ENCODE measurements around the gene MS4A15.

Gene MS4A15

DNA sequence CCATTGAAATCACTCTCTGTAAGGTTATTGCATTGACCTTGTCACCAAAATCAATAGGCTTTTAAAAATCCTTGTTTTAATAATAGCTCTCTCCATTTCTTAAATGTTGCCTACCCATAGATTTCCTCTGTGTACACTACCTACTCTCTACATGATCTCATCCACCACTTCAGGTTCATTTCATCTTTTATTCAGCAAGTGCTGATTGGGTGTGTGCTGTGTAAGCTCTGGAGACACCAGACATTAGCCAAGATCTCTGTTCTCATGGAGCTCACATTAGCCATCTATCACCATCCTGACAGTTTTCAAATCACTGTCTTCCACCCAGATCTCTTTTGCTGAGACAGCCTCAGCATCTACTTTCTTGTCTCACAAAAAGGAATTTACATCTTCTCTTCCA, 24.1 kb downstream of the MS4A15 start:
- no peak for DNase-seq

DNA sequence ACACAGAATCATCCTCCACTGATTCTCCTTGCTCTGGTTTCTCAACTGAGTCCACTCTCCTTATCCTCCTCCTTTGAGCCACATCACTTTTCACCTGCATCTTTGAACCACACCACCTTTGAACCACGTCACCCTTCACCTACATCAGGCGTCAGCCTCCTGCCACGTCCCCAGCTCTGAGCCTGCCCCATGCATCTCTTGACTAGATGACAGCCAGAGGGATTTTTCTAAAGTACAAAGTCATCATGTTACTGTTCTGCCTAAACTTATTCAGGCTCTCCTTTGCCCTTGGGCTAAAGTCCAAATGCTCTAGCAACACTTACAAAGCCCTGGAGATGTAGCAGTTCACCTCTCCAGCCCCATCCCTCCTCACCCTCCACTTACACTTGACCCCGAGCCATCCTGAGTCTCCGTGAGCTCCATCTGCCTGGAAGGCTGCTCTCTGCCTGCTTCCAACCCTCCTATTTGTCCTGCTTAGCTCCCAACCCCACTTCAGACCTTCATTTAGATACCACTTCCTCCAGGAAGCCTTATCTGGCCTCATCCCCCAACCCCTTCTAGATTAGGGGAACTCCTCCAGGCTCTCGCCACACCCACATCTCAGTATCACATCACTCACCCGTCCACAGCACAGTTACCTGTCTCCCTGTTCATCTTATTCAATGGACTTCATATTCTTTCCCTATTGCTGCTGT, 24.8 kb downstream of the MS4A15 start:
- DNase-seq: no peak

DNA sequence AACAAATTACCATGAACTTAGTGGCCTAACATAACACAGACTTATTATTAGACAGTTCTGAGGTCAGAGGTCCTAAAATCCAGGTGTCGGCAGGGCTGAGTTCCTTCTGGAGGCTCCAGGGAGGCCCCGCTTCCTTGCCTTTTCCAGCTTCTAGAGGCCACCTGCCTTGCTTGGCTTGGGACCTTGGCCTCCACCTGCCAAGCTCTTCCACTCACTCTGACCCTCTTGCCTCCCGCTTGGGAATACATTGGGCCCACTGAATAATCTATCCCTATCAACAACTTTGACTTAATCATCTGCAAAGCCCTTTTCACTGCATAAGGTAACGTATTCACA, 25.3 kb downstream of the MS4A15 start:
- DNase-seq: no peak

DNA sequence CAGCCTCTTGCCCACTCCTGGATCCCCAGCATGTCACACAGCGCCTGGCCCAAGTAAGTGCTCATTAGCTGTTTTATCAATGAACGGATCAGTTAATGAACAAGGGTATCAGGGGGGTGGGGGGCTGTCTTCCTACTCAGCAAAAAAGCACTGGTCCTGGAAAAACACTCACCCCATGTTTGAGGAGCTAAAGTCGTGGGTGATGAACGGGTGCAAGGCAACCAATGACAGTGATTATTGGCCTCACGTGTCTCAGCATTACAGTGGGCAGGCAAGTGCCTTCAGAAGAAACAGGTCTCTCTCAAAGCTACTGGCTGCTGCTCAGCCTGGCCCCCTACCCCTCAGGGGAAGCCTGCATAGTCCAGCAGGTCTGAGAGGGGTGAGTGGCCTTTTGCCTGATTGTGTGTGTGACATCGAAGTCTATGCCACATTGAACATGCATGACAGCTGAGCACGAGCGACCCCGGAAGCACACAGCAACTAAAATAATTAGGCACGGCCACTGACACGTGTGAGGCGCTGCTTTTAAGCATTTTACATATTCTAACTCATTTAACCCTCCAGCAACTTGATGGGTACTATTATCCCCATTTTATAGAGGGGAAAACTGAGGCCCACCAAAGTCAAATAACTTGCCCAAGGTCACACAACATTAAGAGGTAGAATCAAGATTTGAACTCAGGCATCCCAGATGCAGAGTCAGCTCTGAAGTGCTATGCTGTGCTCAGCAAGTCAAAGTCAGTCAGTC, 25.9 kb downstream of the MS4A15 start:
- no peak for DNase-seq

DNA sequence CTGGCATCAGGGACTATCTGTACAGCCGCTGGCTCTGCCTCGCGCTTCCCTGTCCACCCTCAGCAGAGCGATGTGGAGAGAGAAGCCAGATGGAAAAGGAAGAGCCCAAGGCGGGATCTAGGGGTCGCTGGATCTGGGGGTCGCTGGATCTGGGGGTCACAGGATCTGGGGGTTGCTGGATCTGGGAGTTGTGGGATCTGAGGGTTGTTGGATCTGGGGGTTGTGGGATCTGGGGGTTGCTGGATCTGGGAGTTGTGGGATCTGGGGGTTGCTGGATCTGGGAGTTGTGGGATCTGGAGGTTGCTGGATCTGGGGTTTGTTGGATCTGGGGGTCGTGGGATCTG, 26.4 kb downstream of the MS4A15 start:
- no peak for DNase-seq

DNA sequence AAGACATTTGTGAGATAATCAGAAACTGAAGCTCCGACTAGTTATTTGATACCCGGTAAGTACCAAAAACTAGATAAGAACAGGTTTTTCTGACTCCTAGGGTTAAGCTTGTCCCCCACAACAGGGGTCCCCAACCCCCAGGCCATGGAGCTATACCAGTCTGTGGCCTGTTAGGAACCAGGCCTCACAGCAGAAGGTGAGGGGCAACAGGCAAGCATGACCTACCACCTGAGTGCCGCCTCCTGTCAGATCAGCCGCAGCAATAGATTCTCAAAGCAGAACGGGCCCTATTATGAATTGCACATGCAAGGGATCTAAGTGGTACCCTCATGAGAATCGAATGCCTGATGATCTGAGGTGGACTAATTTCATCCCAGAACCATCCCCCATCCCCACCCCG, 27.2 kb downstream of the MS4A15 start:
- no peak for DNase-seq

DNA sequence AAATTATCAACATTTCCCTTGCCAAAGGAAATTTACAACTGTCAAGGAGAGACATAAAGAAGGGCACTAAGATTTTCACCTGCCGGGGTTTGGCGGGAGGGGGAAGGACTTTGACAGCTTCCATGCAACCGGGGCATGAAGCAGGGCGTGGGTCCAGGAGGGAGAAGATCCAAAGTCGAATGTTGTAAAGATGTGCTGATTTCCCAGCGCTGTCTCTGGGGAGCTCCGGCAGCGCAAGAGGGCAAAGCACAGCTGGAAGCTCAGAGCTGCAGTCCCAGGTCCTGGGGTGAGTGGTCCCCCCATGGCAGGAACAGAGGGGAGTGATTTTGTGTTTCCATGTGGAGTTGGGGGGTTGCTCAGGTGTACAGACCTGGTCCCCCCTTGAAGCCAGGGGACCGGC, 28.5 kb downstream of the MS4A15 start, which contains the start of gene MS4A10:
MS4A10 (plus strand) TSS at position 198 of the 400 bp plus-strand sequence. CDS start 5,003 bp downstream, outside the sequence.
- DNase-seq: no peak

DNA sequence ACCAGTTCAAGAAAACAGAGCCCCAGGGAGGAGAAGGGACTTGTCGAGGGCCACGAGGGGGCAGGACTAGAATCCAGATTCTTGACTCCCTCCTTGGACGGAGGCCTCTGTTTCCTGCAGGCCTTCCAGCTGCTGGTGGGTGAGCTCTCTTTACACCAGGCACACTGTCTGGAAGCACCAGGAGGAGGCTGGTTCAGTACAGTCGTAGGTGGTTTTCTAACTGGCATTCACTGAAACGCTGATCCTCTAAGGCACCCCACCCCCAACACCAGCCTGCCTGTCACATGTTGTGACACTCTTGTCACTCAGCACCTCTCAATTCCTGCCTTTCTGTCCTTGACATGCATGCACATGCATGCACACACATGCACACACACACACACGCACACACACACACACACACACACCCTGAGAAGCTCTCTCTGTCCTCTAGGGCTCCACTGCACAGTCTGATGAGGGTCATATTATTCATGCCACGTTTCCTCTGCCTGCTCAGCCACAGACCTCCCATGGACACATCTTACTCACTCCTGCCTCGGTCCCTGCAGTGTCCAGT, 29.2 kb downstream of the MS4A15 start:
- DNase-seq: no peak

DNA sequence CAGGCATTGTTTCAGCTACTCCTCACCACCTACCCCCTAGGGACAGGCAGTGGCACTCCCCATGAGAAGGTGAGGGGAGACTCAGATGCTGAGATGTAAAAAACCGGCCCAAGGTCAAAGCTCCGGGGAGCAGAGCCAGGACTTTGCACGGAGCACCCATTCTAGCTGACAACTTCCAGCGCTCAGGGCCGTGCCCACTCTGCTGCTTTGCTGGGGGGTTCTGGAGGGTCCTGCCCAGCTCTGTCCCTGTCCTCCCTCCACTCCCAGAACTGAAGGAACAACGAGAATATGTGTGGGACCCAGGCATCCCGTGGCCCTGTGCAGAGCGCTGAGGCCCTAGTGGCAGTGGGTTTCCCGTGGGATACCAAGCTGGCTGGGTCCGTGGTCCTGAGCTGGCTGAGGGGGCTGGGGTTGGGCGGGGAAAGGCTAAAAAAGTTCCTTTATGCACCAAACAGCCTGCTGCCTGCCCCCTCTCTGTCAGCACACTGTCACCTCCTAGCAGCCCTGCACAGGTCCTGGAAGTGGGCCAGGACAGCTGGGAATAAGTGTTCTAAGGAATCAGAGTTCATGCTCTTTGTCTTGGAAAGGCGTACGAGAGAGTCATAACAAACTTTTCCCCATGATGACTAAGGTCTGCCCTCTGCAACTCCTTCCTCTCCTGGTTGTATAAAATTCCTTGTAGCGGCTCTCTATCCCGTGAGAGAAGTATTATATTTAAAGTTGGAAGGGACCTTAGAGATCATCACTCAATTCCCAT, 30.3 kb downstream of the MS4A15 start:
- no peak for DNase-seq

DNA sequence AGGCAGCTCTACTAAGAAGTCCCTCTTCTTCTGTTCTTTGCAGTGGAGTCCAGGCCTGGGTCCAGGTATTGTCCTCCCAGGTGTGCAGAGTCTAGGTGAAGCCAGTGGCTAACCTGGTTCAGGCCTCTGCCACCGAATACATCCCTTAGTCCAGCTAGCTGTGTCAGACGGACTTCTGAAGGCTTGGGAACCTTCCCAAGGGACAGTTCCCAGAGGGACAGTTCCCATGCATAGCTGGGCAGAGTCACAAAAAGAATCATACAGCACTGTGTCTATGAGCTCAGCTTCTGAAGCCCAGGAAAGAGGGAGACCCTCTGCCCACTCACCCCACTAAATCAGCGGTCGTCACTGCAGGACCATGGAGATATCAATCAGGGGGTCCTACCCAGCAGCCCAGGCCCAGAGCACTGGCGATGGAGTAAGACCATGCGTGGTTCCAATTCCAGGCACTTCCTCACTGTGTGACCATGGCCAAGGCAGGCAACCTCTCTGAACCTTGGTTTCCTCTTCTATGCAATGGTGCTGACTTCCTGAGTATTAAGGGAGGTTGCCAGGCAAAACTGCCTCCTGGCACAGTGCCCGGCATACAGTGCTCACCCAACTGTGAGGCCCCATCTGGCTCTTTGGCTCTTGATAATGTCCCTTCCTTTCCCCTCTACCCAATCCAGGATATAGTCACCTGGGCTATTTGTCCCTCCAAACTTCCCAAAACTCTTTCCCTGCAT, 31.9 kb downstream of the MS4A15 start:
- no peak for DNase-seq

DNA sequence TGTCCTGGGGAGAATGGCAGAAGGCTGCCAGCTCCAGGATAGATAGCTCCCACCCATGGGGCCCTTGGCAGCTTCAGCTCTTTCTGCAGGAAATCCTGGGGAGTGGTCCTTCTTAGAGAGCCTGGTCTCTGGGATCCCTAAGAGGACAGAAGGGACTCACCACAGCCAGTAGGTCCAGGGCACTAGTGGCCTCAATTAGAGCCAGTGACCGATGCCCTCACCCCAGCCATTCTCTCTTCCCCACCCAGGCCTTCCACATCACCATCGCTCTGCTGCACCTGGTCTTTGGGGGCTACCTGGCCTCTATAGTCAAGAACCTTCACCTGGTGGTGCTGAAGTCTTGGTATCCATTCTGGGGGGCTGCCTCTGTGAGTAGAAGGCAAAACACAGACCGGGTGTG, 34.1 kb downstream of the MS4A15 start:
- DNase-seq: no peak

DNA sequence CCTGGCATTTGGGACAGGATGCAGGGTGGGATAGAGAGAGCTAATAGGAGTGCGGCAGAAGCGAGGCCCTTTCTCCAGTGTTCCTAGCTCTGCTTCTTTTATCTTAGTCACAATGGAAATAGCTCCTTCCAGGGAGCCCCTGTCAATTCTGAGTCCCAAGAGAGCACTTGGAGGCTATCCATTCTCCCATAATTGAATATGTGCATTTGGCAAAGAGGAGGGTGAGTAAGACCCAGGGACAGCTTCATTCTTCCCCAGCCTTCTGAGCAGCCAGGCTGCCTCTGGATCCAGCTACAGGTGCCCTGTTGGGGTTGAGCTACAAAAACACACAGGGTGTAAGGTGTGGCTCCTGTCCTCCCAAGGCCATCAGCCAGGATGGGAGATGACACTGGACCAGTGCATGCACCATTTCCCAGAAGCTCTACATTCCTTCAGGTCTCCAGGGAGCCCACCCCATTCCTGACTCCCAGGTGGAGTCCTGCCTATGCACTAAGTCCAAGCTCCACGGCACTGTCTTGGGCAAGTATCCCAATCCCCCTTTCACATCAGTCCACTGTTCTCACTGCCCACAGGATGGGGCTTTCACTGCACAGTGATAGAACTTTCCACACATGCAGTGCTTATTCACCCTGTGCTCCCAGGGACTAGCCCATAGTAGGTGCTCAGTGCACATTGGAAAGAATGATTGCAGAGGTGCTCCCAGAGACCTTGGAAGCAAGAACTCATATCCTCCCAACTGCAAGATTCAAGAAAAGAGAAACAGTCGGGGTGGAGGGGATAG, 34.7 kb downstream of the MS4A15 start:
- no peak for DNase-seq

DNA sequence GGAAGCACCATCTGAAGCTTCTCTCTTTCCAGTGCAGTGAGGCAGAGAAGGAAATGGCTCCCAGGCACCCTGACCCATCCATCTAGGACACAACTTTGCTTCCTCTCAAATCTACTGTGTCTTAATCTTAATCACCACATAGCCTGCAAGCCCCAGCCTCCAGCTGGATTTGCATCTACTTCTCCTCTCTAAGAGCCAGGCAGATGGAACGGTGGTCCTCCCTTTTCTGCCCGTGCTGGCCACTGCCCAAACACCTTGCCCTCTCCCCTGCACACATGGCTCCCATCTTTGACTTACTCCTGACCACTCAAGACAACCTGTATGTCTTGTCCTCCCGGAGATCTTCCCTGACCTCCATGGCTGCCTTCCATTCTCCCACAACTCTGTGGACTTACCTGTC, 35.9 kb downstream of the MS4A15 start:
- DNase-seq: no peak

DNA sequence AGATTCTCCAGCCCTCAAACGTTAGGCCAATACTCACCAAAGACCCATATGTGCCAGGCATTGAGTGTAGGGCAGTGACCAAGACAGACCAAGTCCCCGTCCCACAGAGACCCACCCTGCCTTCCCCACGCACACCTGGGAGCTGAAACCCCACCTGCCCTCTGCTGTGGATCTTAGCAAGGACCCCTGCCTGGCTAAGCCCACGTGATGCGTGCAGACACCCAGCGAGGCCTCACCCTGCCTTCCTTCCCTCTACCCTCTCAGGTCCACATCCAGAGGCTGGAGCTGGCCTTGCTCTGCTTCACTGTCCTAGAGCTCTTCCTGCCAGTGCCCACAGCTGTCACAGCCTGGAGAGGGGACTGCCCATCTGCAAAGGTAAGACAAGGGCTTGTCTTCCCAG, 38.6 kb downstream of the MS4A15 start:
- DNase-seq: no peak

DNA sequence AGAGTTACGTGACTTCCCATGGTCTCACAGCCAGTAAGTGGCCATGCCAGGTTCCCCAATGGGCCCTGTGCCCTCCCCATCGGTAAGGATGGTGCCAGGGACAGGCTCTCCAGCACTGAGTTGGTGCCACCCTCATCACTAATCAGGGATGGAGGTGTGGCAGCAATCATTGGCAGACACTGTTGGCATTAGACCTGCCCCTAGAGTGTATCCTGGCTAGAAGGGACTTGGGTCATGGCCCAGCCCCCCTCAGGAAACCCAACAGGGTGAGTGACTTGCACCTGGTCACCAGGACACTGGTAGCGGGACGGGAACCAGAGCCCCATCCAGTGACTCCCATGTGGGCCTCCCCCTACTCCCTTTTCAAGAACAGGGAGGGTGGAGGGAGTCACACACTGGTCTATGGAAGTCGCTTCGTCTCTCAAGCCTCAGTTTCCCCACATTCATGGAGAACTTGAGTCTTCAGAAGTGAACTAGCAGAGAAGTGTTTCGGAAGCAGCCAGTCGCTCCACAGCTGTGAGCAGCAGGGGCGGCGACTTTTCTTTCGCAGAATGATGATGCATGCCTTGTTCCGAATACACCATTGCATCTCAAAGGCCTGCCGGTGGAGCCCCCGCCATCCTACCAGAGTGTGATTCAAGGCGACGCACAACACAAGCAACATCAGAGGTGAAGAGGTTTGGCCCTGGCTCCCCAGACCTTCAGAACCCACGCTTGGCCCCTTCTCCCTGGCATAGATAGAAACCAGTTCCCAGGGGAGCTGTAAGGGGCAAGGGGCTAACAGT, 41.4 kb downstream of the MS4A15 start:
- no peak for DNase-seq

DNA sequence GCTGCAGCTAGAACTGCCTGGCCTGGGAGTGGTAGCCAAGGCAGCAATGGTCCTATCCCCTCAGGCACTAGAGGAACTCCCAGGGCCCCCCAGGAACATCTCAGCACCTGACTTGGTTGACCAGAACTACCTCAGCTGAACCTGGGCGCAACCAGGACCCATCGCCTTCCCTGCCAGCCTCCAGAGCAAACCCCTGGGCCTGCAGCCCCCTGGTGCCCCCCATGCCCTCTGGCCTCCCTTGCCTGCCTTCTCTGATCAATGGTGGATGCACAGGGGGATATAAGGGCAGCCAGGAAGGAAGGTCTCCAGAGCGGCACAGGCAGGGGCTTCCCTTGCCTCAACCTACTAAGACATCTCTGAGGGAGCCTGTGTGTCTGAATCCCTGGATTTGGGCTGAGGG, 42.0 kb downstream of the MS4A15 start:
- no peak for DNase-seq

DNA sequence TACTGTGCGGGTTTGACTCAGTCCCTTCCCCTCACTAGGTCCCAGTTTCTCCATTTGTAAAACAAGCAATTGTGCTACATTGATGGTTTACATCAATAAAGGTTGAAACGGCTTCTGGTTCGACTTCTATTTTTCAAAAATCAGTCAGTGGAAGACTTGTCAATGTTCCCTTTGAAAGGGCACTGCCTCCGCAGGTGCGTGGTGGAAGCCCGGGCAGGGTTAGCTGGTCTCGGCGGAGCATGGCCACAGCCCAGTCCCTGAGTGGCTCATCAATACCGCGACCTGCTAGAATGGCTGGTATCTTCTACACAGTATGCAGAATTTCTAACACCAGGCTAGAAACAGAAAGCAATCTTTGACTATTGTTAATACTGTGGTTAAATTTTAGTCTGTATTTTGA, 44.5 kb downstream of the MS4A15 start:
- DNase-seq: no peak

DNA sequence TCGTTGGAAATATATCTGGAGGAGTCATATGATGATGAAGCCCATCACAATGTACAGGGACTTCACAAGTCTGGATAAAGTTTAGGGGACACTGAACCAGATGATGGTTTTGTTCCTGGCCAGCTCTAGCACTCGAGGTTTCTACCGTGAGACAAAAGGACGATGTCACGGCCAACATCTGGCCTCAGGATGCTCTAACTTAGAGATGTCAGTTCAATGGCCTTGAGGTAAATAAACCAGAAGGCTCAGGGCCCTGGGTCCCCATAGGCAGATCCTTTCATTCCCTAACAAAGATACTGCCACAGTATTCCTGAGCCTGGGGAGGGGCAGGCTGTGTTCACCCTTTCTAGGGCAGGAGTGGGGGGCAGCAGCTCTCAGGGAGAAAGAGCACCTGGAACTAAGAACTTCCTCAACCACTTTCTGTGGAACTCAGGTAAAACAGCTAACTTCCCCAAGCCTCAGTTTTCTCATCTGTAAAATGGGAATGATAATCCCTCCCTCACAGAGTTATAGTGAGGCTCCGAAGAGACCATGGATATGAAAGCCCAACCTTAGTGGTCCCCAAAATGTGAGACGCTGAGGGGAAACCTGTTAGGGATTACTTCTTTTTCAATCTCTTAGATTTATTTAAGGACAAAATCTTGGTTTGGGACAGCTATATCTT, 46.7 kb downstream of the MS4A15 start:
- DNase-seq: no peak

DNA sequence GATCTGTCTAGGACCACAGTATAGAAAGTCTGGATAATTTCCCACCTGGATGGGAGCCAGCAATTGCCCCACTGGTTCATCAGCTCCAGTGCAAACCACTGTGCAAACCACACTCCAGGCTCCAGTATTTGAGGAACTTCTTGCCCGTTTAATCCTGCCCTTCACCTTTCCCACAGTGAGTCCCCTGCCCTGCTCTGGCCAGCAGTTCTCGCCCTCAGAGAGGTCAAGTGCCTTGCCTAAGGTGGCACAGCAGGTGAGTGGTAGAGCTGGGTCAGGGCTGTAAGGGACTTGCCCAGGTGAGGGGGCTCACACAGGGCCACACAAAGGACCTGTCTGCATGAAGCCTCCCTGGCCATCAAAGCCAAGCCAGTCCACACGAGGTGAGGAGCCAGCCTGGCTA, 52.6 kb downstream of the MS4A15 start:
- no peak for DNase-seq

DNA sequence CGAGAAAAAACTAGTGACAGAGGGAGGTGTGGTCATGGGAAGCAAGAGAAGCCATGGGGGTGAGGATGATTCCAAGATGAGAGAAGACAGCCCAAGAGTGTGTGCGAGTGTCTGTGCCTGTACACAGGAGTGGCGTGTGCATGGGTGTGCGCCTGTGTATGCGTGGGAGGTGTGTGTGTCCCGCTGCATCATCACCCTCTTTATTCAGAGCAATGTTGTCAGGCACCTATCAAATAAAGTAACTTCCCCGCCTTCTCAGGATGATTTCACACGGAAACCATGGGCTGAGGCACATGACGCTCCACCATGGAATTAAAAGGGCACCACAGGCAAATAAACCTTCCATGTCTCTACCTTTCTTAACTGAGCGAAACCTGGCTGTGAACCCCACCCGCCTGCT, 53.0 kb downstream of the MS4A15 start:
- no peak for DNase-seq

DNA sequence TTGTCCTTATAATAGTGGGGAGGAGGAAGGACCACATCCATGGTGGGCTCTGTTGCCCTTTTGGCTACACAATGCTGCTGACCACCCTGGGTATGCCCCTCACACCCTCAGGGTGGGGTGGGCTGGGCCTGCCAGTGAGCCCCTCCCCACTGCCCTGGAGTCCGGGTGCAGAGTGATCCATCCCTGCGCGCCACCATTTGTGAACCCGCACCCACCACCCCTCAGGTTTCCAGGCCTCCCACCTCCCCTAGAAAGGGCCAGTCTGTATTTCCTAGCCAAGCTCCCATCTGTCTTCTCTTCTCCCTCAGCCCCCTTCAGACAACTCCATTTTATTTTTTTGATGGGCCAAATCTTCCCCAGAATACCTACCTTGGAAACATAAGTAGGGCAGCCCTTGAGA, 53.5 kb downstream of the MS4A15 start:
- no peak for DNase-seq
